Tibial artery (tissue), 4 donors: Measurements from ENCODE around the gene GRIA4.
"Not testable (repeated sequence)": the region's sequence is repeated elsewhere in the genome, so short reads cannot be mapped to it uniquely, and the experiment has no call there.

Experiments
- DNase-seq, 2 donors: peaks; one replicate each; pipeline ENCODE4 v3.0.0-alpha.2; 2019
- H3K27ac ChIP-seq, 2 donors: fragments of 200-600 bp; sonication (generic) in 1 of 2; 1 replicate in 1 of 2; 2 replicates in 1 of 2; pipeline ENCODE4 v1.5.1; 2018 to 2019; ENCODE audit warnings: mild to moderate bottlenecking in 1 of 2
- H3K27me3 ChIP-seq, 2 donors: fragments of 200-600 bp; sonication (generic) in 1 of 2; one replicate each; pipeline versions ENCODE4 v1.5.1 to v1.6.0; 2016 to 2019
- H3K36me3 ChIP-seq, 3 donors: fragments of 200-600 bp; sonication (generic) in 2 of 3; one replicate each; pipeline ENCODE4 v1.5.1; 2016 to 2019; ENCODE audit warnings: mild to moderate bottlenecking in 2 of 3
- H3K4me1 ChIP-seq, 4 donors: fragments of 200-600 bp; sonication (generic) in 2 of 4; 1 replicate in 3 of 4; 2 replicates in 1 of 4; pipeline ENCODE4 v1.5.1; 2016 to 2019
- H3K4me3 ChIP-seq, 2 donors: fragments of 200-600 bp; sonication (generic) in 1 of 2; 1 replicate in 1 of 2; 2 replicates in 1 of 2; pipeline ENCODE4 v1.5.1; 2018 to 2019; ENCODE audit warnings: mild to moderate bottlenecking in 2 of 2
- H3K9me3 ChIP-seq, 3 donors: fragments of 200-600 bp; sonication (generic) in 1 of 3; one replicate each; pipeline ENCODE4 v1.5.1; 2016 to 2019
- CTCF ChIP-seq, 2 experiments: fragments of 200-600 bp in 1 of 2; fragments of 450-650 bp in 1 of 2; IDR thresholded peaks; one replicate each; pipeline ENCODE4 v1.5.1; 2017 to 2019; ENCODE audit warnings: antibody characterized with exemption in 2 of 2, mild to moderate bottlenecking in 1 of 2, moderate library complexity in 1 of 2
- intact Hi-C: fragments of 100-400 bp; cut with DNase I; formaldehyde crosslinking; loops from one replicate; pipeline ENCODE4 v1.15.0; 2023; ENCODE audit warnings: low total_unique reads

Gene GRIA4

GRCh38 chr11:105870516-105871113, 260.7 kb downstream of the GRIA4 start:
- Histone ChIP-seq H3K4me1 (no peaks in the 10 kb centered on the region), H3K4me3 (no peak overlapping the region), H3K9me3 (no peaks in the 10 kb centered on the region), H3K27ac (no peak overlapping the region), H3K36me3 (no peaks in the 10 kb centered on the region), H3K27me3 (no peaks in the 10 kb centered on the region)
- TF ChIP-seq CTCF (IDR thresholded peaks at IDR 0.05) = no peak
- no peak for DNase-seq
- intact Hi-C loops = no loop called here

GRCh38 chr11:105878510-105878909, 268.6 kb downstream of the GRIA4 start:
- Histone ChIP-seq H3K9me3 (no peaks in the 10 kb centered on the region), H3K4me1 (no peaks in the 10 kb centered on the region), H3K27me3 (no peaks in the 10 kb centered on the region), H3K36me3 (no peaks in the 10 kb centered on the region), H3K27ac (no peak overlapping the region), H3K4me3 (no peak overlapping the region)
- TF ChIP-seq CTCF (IDR thresholded peaks at IDR 0.05) = no peak
- intact Hi-C loops = no loop called here
- DNase-seq = no peak

- DNase-seq, H3K4me1 ChIP-seq, H3K27ac ChIP-seq, H3K4me3 ChIP-seq, H3K27me3 ChIP-seq, intact Hi-C loops, H3K9me3 ChIP-seq, H3K36me3 ChIP-seq: not testable (repeated sequence)
Observed at GRCh38 chr11:105878927-105879326, 269.1 kb downstream of the GRIA4 start.

- Histone ChIP-seq H3K9me3 (no peaks in the 10 kb centered on the region), H3K4me1 (no peaks in the 10 kb centered on the region), H3K27ac (no peak overlapping the region), H3K36me3 (no peaks in the 10 kb centered on the region), H3K27me3 (no peaks in the 10 kb centered on the region), H3K4me3 (no peak overlapping the region)
- TF ChIP-seq CTCF (IDR thresholded peaks at IDR 0.05) = no peak
- no peak for DNase-seq
- intact Hi-C loops = no loop called here
Observed at GRCh38 chr11:105881027-105881426, 271.2 kb downstream of the GRIA4 start.

GRCh38 chr11:105884436-105884835, 274.6 kb downstream of the GRIA4 start:
- Histone ChIP-seq H3K27me3 (no peaks in the 10 kb centered on the region), H3K9me3 (no peaks in the 10 kb centered on the region), H3K4me1 (no peaks in the 10 kb centered on the region), H3K4me3 (no peak overlapping the region), H3K27ac (no peak overlapping the region), H3K36me3 (no peaks in the 10 kb centered on the region)
- intact Hi-C loops = no loop called here
- DNase-seq = no peak
- TF ChIP-seq CTCF (IDR thresholded peaks at IDR 0.05) = no peak

GRCh38 chr11:105891685-105892084, 281.8 kb downstream of the GRIA4 start:
- no peak for DNase-seq
- no peaks in the 10 kb centered on the region for H3K9me3 ChIP-seq
- H3K36me3 ChIP-seq = no peaks in the 10 kb centered on the region
- TF ChIP-seq CTCF (IDR thresholded peaks at IDR 0.05) = no peak
- no peaks in the 10 kb centered on the region for H3K4me1 ChIP-seq
- H3K4me3 ChIP-seq = no peak overlapping the region
- H3K27me3 ChIP-seq = no peaks in the 10 kb centered on the region
- no peak overlapping the region for H3K27ac ChIP-seq
- intact Hi-C loops = no loop called here
